VCaP (cell line): ENCODE results near the gene BMS1.

Experiments
- H3K27ac ChIP-seq: fragments of 450-650 bp; 2 replicates; pipeline ENCODE4 v1.5.1; 2017
- TF ChIP-seq, protein P1 (sequence below): fragments of 450-650 bp; conservative IDR thresholded peaks from 2 replicates; pipeline ENCODE4 v1.5.1; 2017; ENCODE audit warnings: mild to moderate bottlenecking, moderate library complexity

The BMS1 gene

DNA sequence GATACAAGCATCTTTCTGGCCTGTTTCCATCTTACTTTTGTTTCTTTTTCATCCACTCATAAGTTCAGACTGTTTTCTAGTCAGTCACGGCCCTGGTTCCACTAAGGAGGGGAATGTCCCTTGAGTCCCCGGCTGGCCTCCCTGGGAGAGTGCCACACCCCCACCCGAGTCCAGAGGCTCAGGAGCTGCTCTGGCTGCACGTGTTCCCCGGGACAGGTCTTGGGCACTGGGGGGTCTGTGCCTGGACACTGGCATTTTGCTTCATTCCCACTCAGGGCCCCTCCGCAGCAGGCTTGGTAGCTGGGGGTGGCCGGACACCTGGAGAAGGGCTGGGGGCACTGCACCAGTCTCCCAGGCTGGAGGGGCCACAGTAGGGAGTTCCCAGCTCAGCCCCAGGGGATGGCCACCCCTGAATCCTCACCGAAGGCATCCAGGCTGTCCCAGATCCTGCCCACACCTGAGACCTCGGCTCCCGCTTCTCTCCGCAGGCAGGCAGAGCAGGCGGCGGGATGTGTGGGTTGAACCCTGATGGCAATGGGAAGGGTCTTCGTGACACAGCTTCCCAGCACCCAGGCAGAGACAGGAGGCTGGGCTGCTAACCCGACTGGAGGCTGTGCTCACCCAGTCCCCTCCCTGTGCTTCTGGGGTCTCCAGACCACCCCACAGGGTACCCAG lies 92.3 kb downstream of the BMS1 start:
- H3K27ac ChIP-seq = no peak overlapping the region
- TF ChIP-seq, protein P1, sequence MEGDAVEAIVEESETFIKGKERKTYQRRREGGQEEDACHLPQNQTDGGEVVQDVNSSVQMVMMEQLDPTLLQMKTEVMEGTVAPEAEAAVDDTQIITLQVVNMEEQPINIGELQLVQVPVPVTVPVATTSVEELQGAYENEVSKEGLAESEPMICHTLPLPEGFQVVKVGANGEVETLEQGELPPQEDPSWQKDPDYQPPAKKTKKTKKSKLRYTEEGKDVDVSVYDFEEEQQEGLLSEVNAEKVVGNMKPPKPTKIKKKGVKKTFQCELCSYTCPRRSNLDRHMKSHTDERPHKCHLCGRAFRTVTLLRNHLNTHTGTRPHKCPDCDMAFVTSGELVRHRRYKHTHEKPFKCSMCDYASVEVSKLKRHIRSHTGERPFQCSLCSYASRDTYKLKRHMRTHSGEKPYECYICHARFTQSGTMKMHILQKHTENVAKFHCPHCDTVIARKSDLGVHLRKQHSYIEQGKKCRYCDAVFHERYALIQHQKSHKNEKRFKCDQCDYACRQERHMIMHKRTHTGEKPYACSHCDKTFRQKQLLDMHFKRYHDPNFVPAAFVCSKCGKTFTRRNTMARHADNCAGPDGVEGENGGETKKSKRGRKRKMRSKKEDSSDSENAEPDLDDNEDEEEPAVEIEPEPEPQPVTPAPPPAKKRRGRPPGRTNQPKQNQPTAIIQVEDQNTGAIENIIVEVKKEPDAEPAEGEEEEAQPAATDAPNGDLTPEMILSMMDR = no peak

DNA sequence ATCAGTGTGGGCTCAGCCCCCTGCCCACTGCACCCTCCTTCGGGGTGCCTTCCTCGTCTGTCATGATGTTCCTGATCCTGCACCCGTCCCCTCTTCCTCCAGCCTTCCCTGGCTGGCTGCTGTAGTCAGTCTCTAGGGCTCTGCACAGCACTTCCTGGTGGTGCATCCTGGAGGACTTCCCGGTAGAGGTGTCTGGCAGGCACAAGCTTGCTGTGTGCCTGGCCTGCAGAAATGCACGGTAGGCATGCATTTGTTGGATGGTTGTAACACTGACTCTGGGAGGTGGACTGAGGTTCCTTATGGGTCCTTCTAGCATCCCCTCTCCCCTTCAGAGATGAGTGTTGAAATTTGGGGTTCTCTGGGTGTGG lies 92.8 kb downstream of the BMS1 start:
- TF ChIP-seq, protein P1 = no peak
- H3K27ac ChIP-seq = no peak overlapping the region

GRCh38 chr10:42875798-42876341 lies 93.3 kb downstream of the BMS1 start:
- no peak overlapping the region for H3K27ac ChIP-seq
- TF ChIP-seq, protein P1 = no peak

DNA sequence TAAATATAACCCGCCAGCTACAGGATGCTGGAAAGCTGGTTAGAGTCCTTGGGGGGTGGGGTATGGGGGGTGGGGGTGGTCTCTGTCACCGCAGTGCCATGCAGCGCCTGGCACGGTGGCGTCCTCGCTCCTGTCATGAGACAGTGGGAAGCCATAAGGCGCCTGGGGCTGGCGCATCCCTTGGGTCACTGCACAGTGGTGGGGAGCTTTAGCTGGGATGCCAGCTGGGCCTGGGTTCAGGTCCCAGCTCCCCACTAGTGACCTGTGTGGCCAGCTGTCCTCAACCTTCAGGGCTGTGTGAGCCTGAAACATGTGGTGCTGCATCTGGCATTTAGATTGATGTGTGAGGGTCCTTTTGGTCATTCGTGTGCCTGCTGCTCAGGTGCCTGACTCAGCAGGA lies 93.9 kb downstream of the BMS1 start:
- TF ChIP-seq, protein P1 = no peak
- no peak overlapping the region for H3K27ac ChIP-seq

- TF ChIP-seq, protein P1 = no peak
Measured at GRCh38 chr10:42876945-42877344, 94.3 kb downstream of the BMS1 start.

GRCh38 chr10:42877496-42878030 lies 95.0 kb downstream of the BMS1 start:
- TF ChIP-seq, protein P1 = no peak
- H3K27ac ChIP-seq = no peak overlapping the region

More at GRCh38 chr10:42876945-42877344, 94.3 kb downstream of the BMS1 start:
- H3K27ac ChIP-seq = no peak overlapping the region

GRCh38 chr10:42878134-42878820 lies 95.7 kb downstream of the BMS1 start:
- TF ChIP-seq, protein P1 = no peak
- H3K27ac ChIP-seq = no peak overlapping the region
